Measurements from ENCODE around the gene RLIM. TPM values are rescaled to one million over a fixed set of nuclear protein-coding genes. Genes with fewer than 3 reads are reported as not detected.

RLIM gene
- total RNA-seq, 1 experiment from 2014 or later, result 36.4 TPM

DNA sequence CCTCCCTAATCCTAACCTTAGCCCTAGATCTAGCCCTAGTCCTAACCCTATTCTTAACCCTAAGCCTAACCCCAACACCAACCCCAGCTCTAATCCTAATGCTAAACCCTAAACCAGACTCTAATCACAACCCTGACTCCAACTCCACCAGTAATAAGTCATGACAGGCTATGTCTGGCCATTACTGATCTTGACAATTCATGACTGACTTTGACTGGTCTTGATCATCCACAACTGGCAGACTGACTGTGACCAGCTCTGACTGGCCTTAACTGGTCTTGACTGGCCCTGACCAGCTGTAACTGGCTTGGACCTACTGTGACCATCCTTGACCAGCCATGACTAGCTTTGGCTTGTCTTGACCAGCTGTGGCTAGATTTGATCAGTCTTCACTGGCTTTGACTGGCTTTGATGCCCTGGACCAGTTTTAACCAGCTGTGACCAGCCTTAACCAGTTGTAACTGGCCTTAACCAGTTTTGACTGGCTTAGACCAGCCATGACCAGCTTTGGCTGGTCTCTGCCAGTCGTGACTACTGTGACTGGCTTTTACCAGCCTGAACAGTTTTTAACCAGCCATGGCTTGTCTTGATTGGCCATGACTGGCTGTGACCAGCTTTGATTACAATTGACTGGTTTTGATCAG, 68.4 kb downstream of the RLIM start:
- WGBS (ENCODE audit: extremely low coverage, insufficient read length, low lambda C conversion rate), result no CpG with 5 or more reads among the region's 1 CpG
- Histone ChIP-seq H2BK15ac (ENCODE audit: low read depth, low read length) (no peak overlapping the region), H2AK5ac (ENCODE audit: insufficient read length, low read length) (no peak overlapping the region), H3K9ac (ENCODE audit: extremely low read depth, insufficient read length, low read length) (no peak overlapping the region), H3K18ac (ENCODE audit: insufficient read length, low read depth, low read length) (no peak overlapping the region), H4K5ac (ENCODE audit: insufficient read length, low read depth, low read length) (peak overlapping the region; percentile 74), H2BK12ac (ENCODE audit: insufficient read length, low read depth, low read length) (no peak overlapping the region), H2BK20ac (ENCODE audit: low read depth, low read length, poor library complexity, severe bottlenecking) (no peak overlapping the region), H3K27ac (ENCODE audit: insufficient read length, low read depth, low read length) (no peak overlapping the region), H3K4ac (ENCODE audit: low read depth, low read length) (no peak overlapping the region), H4K91ac (ENCODE audit: insufficient read length, low read depth, low read length) (no peak overlapping the region), H3K79me2 (ENCODE audit: insufficient read depth, low read length) (no peaks in the 10 kb centered on the region), H3T11ph (ENCODE audit: low read length) (no peak overlapping the region), H3K27me3 (ENCODE audit: insufficient read depth, low read length) (no peaks in the 10 kb centered on the region), H3K56ac (ENCODE audit: insufficient read length, low read depth, low read length) (no peak overlapping the region), H2BK5ac (ENCODE audit: insufficient read length, low read length) (no peak overlapping the region), H3K14ac (ENCODE audit: insufficient read depth, low read length) (no peak overlapping the region), H4K20me1 (ENCODE audit: control insufficient read depth, insufficient read depth, insufficient read length) (no peaks in the 10 kb centered on the region), H2AFZ (ENCODE audit: low read length) (no peak overlapping the region), H3K23me2 (ENCODE audit: insufficient read length, low read depth, low read length, poor library complexity, severe bottlenecking) (no peaks in the 10 kb centered on the region), H4K8ac (replicated peaks; ENCODE audit: insufficient read length, low read depth, low read length) (no peak overlapping the region), H3K23ac (ENCODE audit: insufficient read length, low read depth, low read length) (no peak overlapping the region), H3K9me3 (ENCODE audit: control insufficient read depth, low read depth, low read length) (no peaks in the 10 kb centered on the region), H2BK120ac (ENCODE audit: low read depth, low read length, poor library complexity, severe bottlenecking) (no peak overlapping the region), H3K4me2 (ENCODE audit: insufficient read depth, insufficient read length, low read length) (no peak overlapping the region), H3K4me1 (ENCODE audit: insufficient read depth, low read length) (no peaks in the 10 kb centered on the region), H3K79me1 (ENCODE audit: insufficient read depth, low read depth, low read length, poor library complexity, severe bottlenecking) (no peaks in the 10 kb centered on the region)
- peaks cover 4 to 6% (median 5%) of the 10 kb centered on the region in 3 experiments; a peak in 3 of 7 replicates for H3K36me3 Mint-ChIP-seq (ENCODE audit: insufficient read depth in 1 of 3, low read depth in 3 of 3)
- no peaks in the 10 kb centered on the region; the same call in 1 of the 2 replicates for H3K27me3 Mint-ChIP-seq (ENCODE audit: low read depth)
- no peak overlapping the region for H3K4me3 Mint-ChIP-seq
- DNase-seq, result no peak
- no peak overlapping the region for H3K27ac Mint-ChIP-seq
- TF ChIP-seq, protein P1, sequence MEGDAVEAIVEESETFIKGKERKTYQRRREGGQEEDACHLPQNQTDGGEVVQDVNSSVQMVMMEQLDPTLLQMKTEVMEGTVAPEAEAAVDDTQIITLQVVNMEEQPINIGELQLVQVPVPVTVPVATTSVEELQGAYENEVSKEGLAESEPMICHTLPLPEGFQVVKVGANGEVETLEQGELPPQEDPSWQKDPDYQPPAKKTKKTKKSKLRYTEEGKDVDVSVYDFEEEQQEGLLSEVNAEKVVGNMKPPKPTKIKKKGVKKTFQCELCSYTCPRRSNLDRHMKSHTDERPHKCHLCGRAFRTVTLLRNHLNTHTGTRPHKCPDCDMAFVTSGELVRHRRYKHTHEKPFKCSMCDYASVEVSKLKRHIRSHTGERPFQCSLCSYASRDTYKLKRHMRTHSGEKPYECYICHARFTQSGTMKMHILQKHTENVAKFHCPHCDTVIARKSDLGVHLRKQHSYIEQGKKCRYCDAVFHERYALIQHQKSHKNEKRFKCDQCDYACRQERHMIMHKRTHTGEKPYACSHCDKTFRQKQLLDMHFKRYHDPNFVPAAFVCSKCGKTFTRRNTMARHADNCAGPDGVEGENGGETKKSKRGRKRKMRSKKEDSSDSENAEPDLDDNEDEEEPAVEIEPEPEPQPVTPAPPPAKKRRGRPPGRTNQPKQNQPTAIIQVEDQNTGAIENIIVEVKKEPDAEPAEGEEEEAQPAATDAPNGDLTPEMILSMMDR (conservative IDR thresholded peaks at IDR 0.05), result no peak
- peaks cover 33 to 42% of the 10 kb centered on the region in 2 experiments for H3K9me3 Mint-ChIP-seq
- peaks cover 3% of the 10 kb centered on the region in 2 experiments for H3K4me1 Mint-ChIP-seq
